ENCODE data around the gene MCRIP1. TPM values are rescaled to one million over a fixed set of nuclear protein-coding genes. Genes with fewer than 3 reads are reported as not detected.

The MCRIP1 gene
- total RNA-seq, 1 donor from 2014 or later, result 101 TPM

GRCh38 chr17:81814748-81815645 is 18.1 kb downstream of the MCRIP1 start:
- no peak overlapping the region for H3K27ac Mint-ChIP-seq
- H3K4me3 Mint-ChIP-seq, result no peak overlapping the region
- no peaks in the 10 kb centered on the region for H3K36me3 Mint-ChIP-seq
- no peaks in the 10 kb centered on the region for H3K9me3 Mint-ChIP-seq
- H3K4me1 Mint-ChIP-seq (ENCODE audit: unreplicated experiment), result peaks cover 7% of the 10 kb centered on the region
- peaks cover 6% of the 10 kb centered on the region for H3K27me3 Mint-ChIP-seq
- DNase-seq (ENCODE audit: extremely low spot score, unreplicated experiment), result no peak
- no peak for TF ChIP-seq CTCF (conservative IDR thresholded peaks at IDR 0.05)

DNA sequence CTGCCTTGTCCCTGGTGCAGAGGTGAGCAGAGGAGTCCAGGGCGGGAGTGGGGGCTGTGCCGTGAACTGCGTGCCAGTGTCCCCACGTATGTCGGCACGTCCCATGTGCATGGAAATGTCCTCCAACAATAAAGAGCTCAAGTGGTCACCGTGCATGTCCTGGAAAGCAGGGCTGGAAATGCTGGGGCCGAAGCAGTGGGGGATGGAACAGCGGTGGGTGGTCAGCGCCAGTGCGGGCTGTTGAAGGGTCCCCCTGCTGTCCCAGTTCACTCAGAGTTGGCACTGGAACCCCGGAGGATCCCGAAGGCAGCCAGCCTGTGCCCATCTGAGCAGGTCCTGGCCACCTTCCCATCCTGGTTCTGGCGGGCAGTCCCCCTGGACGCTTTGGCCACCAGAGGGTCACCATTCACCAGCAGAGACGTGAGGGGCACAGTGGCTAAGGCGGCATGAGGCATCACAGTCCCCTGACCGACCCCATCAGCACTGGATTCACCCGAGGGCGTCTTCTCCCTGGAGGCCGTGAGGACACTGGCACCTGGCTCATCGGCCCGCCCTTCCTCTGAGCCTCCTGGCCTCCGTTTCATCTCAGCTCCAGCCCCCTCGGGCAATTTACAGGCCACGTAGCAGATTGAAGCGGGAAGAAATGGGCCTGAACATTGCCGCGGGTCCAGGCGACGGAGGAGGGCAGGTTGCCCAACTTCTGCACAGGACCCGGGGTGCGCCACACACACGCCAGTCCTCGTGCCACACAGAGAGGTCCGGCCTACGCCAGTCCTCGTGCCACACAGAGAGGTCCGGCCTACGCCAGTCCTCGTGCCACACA is 19.0 kb downstream of the MCRIP1 start:
- TF ChIP-seq CTCF (conservative IDR thresholded peaks at IDR 0.05), result no peak
- Mint-ChIP-seq H3K4me1 (ENCODE audit: unreplicated experiment) (peaks cover 7% of the 10 kb centered on the region), H3K36me3 (no peaks in the 10 kb centered on the region), H3K4me3 (no peak overlapping the region), H3K27ac (no peak overlapping the region), H3K9me3 (no peaks in the 10 kb centered on the region), H3K27me3 (peaks cover 13% of the 10 kb centered on the region)
- no peak for DNase-seq (ENCODE audit: extremely low spot score, unreplicated experiment)

GRCh38 chr17:81813371-81813684 is 19.8 kb downstream of the MCRIP1 start:
- H3K27me3 Mint-ChIP-seq, result peaks cover 16% of the 10 kb centered on the region
- peaks cover 7% of the 10 kb centered on the region for H3K4me1 Mint-ChIP-seq (ENCODE audit: unreplicated experiment)
- H3K9me3 Mint-ChIP-seq, result no peaks in the 10 kb centered on the region
- TF ChIP-seq CTCF (conservative IDR thresholded peaks at IDR 0.05), result no peak
- no peak overlapping the region for H3K27ac Mint-ChIP-seq
- no peak for DNase-seq (ENCODE audit: extremely low spot score, unreplicated experiment)
- H3K36me3 Mint-ChIP-seq, result no peaks in the 10 kb centered on the region
- no peak overlapping the region for H3K4me3 Mint-ChIP-seq

- Mint-ChIP-seq H3K9me3 (no peaks in the 10 kb centered on the region), H3K4me1 (ENCODE audit: unreplicated experiment) (peaks cover 4% of the 10 kb centered on the region), H3K4me3 (no peak overlapping the region), H3K27me3 (peaks cover 19% of the 10 kb centered on the region), H3K27ac (no peak overlapping the region), H3K36me3 (no peaks in the 10 kb centered on the region)
- no peak for DNase-seq (ENCODE audit: extremely low spot score, unreplicated experiment)
- TF ChIP-seq CTCF (conservative IDR thresholded peaks at IDR 0.05), result no peak
Measured at GRCh38 chr17:81812571-81813370, 20.3 kb downstream of the MCRIP1 start.

- H3K4me3 Mint-ChIP-seq, result no peak overlapping the region
- H3K36me3 Mint-ChIP-seq, result no peaks in the 10 kb centered on the region
- no peaks in the 10 kb centered on the region for H3K9me3 Mint-ChIP-seq
- H3K4me1 Mint-ChIP-seq (ENCODE audit: unreplicated experiment), result no peaks in the 10 kb centered on the region
- H3K27ac Mint-ChIP-seq, result no peak overlapping the region
- H3K27me3 Mint-ChIP-seq, result peaks cover 26% of the 10 kb centered on the region
- no peak for DNase-seq (ENCODE audit: extremely low spot score, unreplicated experiment)
- TF ChIP-seq CTCF (conservative IDR thresholded peaks at IDR 0.05), result no peak
Measured at GRCh38 chr17:81811705-81812570, 21.2 kb downstream of the MCRIP1 start.

Data from type B pancreatic cell (in vitro differentiated cells).